Liver (tissue), 9 donors: ENCODE data around the gene CDC26. TPM values are rescaled to one million over a fixed set of nuclear protein-coding genes. Genes with fewer than 3 reads are reported as not detected.

Experiments used
- DNase-seq: peaks from one replicate; pipeline ENCODE4 v3.0.0-alpha.2; 2017; ENCODE audit warnings: low spot score
- H3K27ac ChIP-seq, 2 donors: one replicate each; pipeline ENCODE4 v1.7.0; 2013; ENCODE audit warnings: inconsistent platforms in 2 of 2, low read length in 2 of 2, control low read depth in 1 of 2, low read depth in 1 of 2, mild to moderate bottlenecking in 1 of 2
- H3K27me3 ChIP-seq, 4 donors: one replicate each; pipeline versions ENCODE4 v1.6.1 to v1.7.0; 2013; ENCODE audit warnings: low read length in 3 of 4, inconsistent platforms in 1 of 4, mild to moderate bottlenecking in 1 of 4, moderate library complexity in 1 of 4; ENCODE audit not compliant: control insufficient read depth in 4 of 4, insufficient read depth in 4 of 4
- H3K36me3 ChIP-seq, 4 donors: one replicate each; pipeline versions ENCODE4 v1.6.1 to v1.7.0; 2013; ENCODE audit warnings: low read length in 3 of 4, mild to moderate bottlenecking in 3 of 4, low read depth in 1 of 4, moderate library complexity in 1 of 4; ENCODE audit not compliant: control insufficient read depth in 4 of 4, insufficient read depth in 3 of 4
- H3K4me1 ChIP-seq, 4 donors: one replicate each; pipeline versions ENCODE4 v1.6.1 to v1.7.0; 2013; ENCODE audit warnings: low read length in 3 of 4, mild to moderate bottlenecking in 3 of 4, moderate library complexity in 1 of 4; ENCODE audit not compliant: control insufficient read depth in 4 of 4, insufficient read depth in 4 of 4
- H3K4me3 ChIP-seq, 3 donors: one replicate each; pipeline versions ENCODE4 v1.6.1 to v1.7.0; 2013; ENCODE audit warnings: low read length in 3 of 3, control low read depth in 1 of 3, low read depth in 1 of 3, mild to moderate bottlenecking in 1 of 3
- H3K9ac ChIP-seq, 2 donors: one replicate each; pipeline ENCODE4 v1.7.0; 2013; ENCODE audit warnings: low read length in 2 of 2, mild to moderate bottlenecking in 2 of 2, moderate library complexity in 2 of 2, control low read depth in 1 of 2, low read depth in 1 of 2
- H3K9me3 ChIP-seq, 4 donors: one replicate each; pipeline versions ENCODE4 v1.6.1 to v1.7.0; 2013; ENCODE audit warnings: low read length in 3 of 4; ENCODE audit not compliant: control insufficient read depth in 4 of 4
- EGR1 ChIP-seq, 2 donors: IDR thresholded peaks; 2 replicates each; pipeline ENCODE4 v1.6.1; 2016 to 2018; ENCODE audit warnings: antibody characterized with exemption in 2 of 2, low read depth in 2 of 2
- FOXA1 ChIP-seq: IDR thresholded peaks from 2 replicates; pipeline ENCODE4 v1.6.1; 2016; ENCODE audit warnings: antibody characterized with exemption
- FOXA2 ChIP-seq: IDR thresholded peaks from 2 replicates; pipeline ENCODE4 v1.6.1; 2016; ENCODE audit warnings: antibody characterized with exemption
- GABPA ChIP-seq, 2 donors: IDR thresholded peaks in 1 of 2; conservative IDR thresholded peaks in 1 of 2; 2 replicates each; pipeline ENCODE4 v1.6.1; 2016; ENCODE audit warnings: antibody characterized with exemption in 2 of 2, mild to moderate bottlenecking in 1 of 2, moderate library complexity in 1 of 2
- HNF4A ChIP-seq, 2 donors: conservative IDR thresholded peaks; 2 replicates each; pipeline ENCODE4 v1.6.1; 2016; ENCODE audit warnings: antibody characterized with exemption in 2 of 2, mild to moderate bottlenecking in 2 of 2
- HNF4G ChIP-seq: IDR thresholded peaks from 2 replicates; pipeline ENCODE4 v1.6.1; 2016; ENCODE audit warnings: antibody characterized with exemption
- JUND ChIP-seq, 2 donors: IDR thresholded peaks; 2 replicates each; pipeline ENCODE4 v1.6.1; 2016; ENCODE audit warnings: antibody characterized with exemption in 2 of 2
- NR2F2 ChIP-seq: IDR thresholded peaks from 2 replicates; pipeline ENCODE4 v1.6.1; 2016; ENCODE audit warnings: antibody characterized with exemption
- RAD21 ChIP-seq, 2 donors: IDR thresholded peaks; 2 replicates each; pipeline ENCODE4 v1.6.1; 2016; ENCODE audit warnings: antibody characterized with exemption in 2 of 2, mild to moderate bottlenecking in 2 of 2
- SP1 ChIP-seq: IDR thresholded peaks from 2 replicates; pipeline ENCODE4 v1.6.1; 2018; ENCODE audit warnings: antibody characterized with exemption, mild to moderate bottlenecking
- TAF1 ChIP-seq: conservative IDR thresholded peaks from 2 replicates; pipeline ENCODE4 v1.6.1; 2016; ENCODE audit warnings: antibody characterized with exemption, mild to moderate bottlenecking
- YY1 ChIP-seq: IDR thresholded peaks from 2 replicates; pipeline ENCODE4 v1.6.1; 2016; ENCODE audit warnings: antibody characterized with exemption, mild to moderate bottlenecking
- WGBS: extraction: QIAGEN DNeasy Blood & Tissue Kit; methylation state at CpG from one replicate; pipeline ENCODE4 v1.1.7; 2013; 5-methylcytosine and 5-hydroxymethylcytosine counted together
- polyA plus RNA-seq, 2 donors: library from polyadenylated mRNA; stranded (reverse) in 1 of 2; unstranded in 1 of 2; fragments of 200-250 nt in 1 of 2; fragments of >200 nt in 1 of 2; fragmentation: Nextera tagmentation in 1 of 2; extraction: Ambion mirVana in 1 of 2; gene quantifications; one replicate each; pipeline versions ENCODE4 v1.2.1 to v1.2.3, GENCODE V29; 2013 to 2015
- total RNA-seq, 2 donors: library from RNA; depleted of rRNA; stranded (reverse); fragments of >200 nt; gene quantifications; one replicate each; pipeline ENCODE4 v1.2.3, GENCODE V29; 2014
- TF ChIP-seq, protein P1 (sequence below): fragments of 150-350 bp; IDR thresholded peaks from 2 replicates; pipeline ENCODE4 v1.5.1; 2017; ENCODE audit warnings: improper control_type of control experiment, low read depth, low read length; ENCODE audit not compliant: missing input control
- TF ChIP-seq, protein P2 (sequence below): IDR thresholded peaks from 2 replicates; pipeline ENCODE4 v1.6.1; 2016; ENCODE audit warnings: antibody characterized with exemption
- TF ChIP-seq, protein P3 (sequence below): IDR thresholded peaks from 2 replicates; pipeline ENCODE4 v1.6.1; 2016; ENCODE audit warnings: antibody characterized with exemption
- TF ChIP-seq, protein P4 (sequence below): IDR thresholded peaks from 2 replicates; pipeline ENCODE4 v1.6.1; 2016; ENCODE audit warnings: antibody characterized with exemption, mild to moderate bottlenecking
- TF ChIP-seq, protein P5 (sequence below): IDR thresholded peaks from 2 replicates; pipeline ENCODE4 v1.6.1; 2016; ENCODE audit warnings: antibody characterized with exemption
- donor health status: healthy.
- donor health status: healthy.
- donor health status: healthy.
- donor health status: healthy.
- donor health status: healthy.

The CDC26 gene
- total and polyA plus RNA-seq, 4 donors, result 12.5 to 38.9 (median 21.3) TPM

DNA sequence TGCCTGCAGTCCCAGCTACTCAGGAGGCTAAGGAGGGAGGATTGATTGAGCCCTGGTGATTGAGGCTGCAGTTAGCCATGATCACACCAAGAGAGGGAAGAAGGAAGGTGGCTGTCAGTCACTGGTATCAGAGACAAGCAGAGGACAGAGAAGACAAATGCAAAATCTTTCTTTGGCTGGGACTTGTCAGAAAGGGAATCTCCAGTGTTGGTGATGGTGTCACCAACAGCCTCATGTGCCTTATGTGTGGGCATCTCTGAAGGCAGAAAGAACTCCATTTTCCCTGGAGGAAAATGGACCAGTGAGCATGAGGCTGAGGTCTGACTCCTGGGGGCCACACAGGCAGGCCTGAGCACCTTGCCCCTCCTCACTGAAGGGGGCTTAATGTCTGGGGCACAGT is 39.9 kb upstream of the CDC26 start:
- Histone ChIP-seq H3K27ac (no peak overlapping the region), H3K27me3 (no peaks in the 10 kb centered on the region), H3K9ac (no peak overlapping the region), H3K4me1 (no peaks in the 10 kb centered on the region), H3K9me3 (no peaks in the 10 kb centered on the region), H3K4me3 (no peak overlapping the region), H3K36me3 (peaks cover 0 to 7% (median 2%) of the 10 kb centered on the region in 4 donors)
- no peak for TF ChIP-seq JUND (IDR thresholded peaks at IDR 0.05)
- TF ChIP-seq, protein P1, sequence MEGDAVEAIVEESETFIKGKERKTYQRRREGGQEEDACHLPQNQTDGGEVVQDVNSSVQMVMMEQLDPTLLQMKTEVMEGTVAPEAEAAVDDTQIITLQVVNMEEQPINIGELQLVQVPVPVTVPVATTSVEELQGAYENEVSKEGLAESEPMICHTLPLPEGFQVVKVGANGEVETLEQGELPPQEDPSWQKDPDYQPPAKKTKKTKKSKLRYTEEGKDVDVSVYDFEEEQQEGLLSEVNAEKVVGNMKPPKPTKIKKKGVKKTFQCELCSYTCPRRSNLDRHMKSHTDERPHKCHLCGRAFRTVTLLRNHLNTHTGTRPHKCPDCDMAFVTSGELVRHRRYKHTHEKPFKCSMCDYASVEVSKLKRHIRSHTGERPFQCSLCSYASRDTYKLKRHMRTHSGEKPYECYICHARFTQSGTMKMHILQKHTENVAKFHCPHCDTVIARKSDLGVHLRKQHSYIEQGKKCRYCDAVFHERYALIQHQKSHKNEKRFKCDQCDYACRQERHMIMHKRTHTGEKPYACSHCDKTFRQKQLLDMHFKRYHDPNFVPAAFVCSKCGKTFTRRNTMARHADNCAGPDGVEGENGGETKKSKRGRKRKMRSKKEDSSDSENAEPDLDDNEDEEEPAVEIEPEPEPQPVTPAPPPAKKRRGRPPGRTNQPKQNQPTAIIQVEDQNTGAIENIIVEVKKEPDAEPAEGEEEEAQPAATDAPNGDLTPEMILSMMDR, result no peak
- no peak for TF ChIP-seq SP1
- TF ChIP-seq, protein P2, sequence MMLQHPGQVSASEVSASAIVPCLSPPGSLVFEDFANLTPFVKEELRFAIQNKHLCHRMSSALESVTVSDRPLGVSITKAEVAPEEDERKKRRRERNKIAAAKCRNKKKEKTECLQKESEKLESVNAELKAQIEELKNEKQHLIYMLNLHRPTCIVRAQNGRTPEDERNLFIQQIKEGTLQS, result no peak
- TF ChIP-seq EGR1 (IDR thresholded peaks at IDR 0.05; ENCODE audit: low read depth in 2 of 2), result no peak
- no peak for TF ChIP-seq NR2F2
- no peak for TF ChIP-seq RAD21 (IDR thresholded peaks at IDR 0.05)
- TF ChIP-seq YY1, result no peak
- no peak for TF ChIP-seq TAF1
- TF ChIP-seq, protein P3, sequence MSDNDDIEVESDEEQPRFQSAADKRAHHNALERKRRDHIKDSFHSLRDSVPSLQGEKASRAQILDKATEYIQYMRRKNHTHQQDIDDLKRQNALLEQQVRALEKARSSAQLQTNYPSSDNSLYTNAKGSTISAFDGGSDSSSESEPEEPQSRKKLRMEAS, result no peak
- no peak for TF ChIP-seq FOXA1
- TF ChIP-seq, protein P4, sequence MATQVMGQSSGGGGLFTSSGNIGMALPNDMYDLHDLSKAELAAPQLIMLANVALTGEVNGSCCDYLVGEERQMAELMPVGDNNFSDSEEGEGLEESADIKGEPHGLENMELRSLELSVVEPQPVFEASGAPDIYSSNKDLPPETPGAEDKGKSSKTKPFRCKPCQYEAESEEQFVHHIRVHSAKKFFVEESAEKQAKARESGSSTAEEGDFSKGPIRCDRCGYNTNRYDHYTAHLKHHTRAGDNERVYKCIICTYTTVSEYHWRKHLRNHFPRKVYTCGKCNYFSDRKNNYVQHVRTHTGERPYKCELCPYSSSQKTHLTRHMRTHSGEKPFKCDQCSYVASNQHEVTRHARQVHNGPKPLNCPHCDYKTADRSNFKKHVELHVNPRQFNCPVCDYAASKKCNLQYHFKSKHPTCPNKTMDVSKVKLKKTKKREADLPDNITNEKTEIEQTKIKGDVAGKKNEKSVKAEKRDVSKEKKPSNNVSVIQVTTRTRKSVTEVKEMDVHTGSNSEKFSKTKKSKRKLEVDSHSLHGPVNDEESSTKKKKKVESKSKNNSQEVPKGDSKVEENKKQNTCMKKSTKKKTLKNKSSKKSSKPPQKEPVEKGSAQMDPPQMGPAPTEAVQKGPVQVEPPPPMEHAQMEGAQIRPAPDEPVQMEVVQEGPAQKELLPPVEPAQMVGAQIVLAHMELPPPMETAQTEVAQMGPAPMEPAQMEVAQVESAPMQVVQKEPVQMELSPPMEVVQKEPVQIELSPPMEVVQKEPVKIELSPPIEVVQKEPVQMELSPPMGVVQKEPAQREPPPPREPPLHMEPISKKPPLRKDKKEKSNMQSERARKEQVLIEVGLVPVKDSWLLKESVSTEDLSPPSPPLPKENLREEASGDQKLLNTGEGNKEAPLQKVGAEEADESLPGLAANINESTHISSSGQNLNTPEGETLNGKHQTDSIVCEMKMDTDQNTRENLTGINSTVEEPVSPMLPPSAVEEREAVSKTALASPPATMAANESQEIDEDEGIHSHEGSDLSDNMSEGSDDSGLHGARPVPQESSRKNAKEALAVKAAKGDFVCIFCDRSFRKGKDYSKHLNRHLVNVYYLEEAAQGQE, result no peak
- TF ChIP-seq HNF4G, result no peak
- no peak for DNase-seq

DNA sequence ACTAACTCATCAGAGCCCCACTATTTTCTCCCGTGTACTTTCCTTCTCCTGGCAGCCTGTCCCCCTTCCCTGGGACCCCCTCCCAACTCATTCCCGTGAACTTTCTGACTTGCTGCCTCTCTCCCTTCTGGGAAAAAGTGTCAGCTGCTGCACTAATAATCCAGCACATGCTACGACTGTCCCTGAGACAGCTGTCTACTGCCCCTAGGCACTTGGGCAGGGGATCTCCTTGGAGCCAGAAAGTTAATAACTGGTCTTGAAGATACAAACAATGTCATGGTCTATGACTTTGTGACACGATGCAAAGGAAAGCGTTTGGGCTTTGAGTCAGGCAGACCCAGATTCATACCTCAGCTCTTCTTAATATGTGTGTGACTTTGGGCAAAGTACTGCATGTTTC is 37.9 kb upstream of the CDC26 start:
- DNase-seq, result no peak
- H3K36me3 ChIP-seq, result peaks cover 0 to 3% (median 0%) of the 10 kb centered on the region in 4 donors
- H3K4me3 ChIP-seq, result no peak overlapping the region
- no peaks in the 10 kb centered on the region for H3K9me3 ChIP-seq
- H3K27me3 ChIP-seq, result no peaks in the 10 kb centered on the region
- H3K4me1 ChIP-seq, result no peaks in the 10 kb centered on the region
- H3K9ac ChIP-seq, result no peak overlapping the region
- H3K27ac ChIP-seq, result no peak overlapping the region
- 88% methylated on average over 5 of the region's 5 CpGs for WGBS
- TF ChIP-seq, protein P1, result no peak
- TF ChIP-seq FOXA2 (no peak), RAD21 (IDR thresholded peaks at IDR 0.05) (no peak), HNF4A (conservative IDR thresholded peaks at IDR 0.05) (no peak), JUND (IDR thresholded peaks at IDR 0.05) (no peak), HNF4G (no peak), GABPA (IDR thresholded peaks at IDR 0.05 in 1 of 2, conservative IDR thresholded peaks at IDR 0.05 in 1 of 2) (no peak), TAF1 (no peak), NR2F2 (no peak), YY1 (no peak), FOXA1 (no peak)
- TF ChIP-seq, protein P3, result no peak
- TF ChIP-seq, protein P2, result no peak
- TF ChIP-seq, protein P4, result no peak
- TF ChIP-seq, protein P5, sequence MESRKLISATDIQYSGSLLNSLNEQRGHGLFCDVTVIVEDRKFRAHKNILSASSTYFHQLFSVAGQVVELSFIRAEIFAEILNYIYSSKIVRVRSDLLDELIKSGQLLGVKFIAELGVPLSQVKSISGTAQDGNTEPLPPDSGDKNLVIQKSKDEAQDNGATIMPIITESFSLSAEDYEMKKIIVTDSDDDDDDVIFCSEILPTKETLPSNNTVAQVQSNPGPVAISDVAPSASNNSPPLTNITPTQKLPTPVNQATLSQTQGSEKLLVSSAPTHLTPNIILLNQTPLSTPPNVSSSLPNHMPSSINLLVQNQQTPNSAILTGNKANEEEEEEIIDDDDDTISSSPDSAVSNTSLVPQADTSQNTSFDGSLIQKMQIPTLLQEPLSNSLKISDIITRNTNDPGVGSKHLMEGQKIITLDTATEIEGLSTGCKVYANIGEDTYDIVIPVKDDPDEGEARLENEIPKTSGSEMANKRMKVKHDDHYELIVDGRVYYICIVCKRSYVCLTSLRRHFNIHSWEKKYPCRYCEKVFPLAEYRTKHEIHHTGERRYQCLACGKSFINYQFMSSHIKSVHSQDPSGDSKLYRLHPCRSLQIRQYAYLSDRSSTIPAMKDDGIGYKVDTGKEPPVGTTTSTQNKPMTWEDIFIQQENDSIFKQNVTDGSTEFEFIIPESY, result no peak
